ENCODE data around the gene IBA57. TPM values are rescaled to one million over a fixed set of nuclear protein-coding genes. Genes with fewer than 3 reads are reported as not detected.
A peak's percentile ranks its signal among the peaks of the same experiment; 100 is the strongest.

IBA57 gene
- total and polyA plus RNA-seq, 11 donors: 4.8 to 18.6 (median 11.8) TPM

DNA sequence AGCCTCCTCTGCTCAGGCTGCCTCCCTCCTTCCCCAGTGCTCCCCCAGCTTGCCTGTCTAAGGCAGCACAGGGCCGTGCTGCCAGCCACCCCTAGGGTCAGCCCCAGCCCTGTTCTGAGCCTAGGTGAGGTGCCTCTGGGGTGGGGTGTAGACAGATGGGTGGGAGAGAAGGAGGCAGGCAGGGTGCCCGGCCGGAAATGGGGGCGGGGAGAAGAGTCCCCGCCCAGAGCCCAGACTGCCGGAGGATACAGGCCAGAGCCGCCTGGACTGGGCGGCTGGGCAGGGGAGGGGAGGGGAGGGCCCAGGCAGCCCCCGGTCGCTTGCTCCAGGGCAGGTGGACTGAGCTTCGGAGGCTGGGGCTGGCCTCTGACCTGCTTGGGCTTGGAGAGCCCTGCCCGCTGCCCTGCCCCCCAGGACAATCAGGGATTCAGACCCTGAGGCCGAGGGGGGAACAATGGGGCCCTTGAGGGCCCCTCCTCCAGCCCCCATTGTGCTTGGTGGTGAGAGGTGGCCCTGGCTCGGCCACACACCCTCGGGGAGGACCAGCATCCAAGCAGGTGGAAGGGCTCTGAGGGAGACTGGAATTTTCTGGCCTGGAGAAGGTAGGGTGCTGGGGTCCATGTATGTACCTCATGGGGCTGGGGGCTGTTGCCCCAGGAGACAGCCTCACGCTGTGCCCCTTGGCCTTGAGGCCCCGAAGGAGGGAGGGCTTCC is 16.0 kb upstream of the IBA57 start, which contains the start of gene GJC2:
Gene GJC2, plus strand, starts transcription at position 525 of the 714 bp plus-strand sequence. CDS start 7,829 bp downstream, outside the sequence.
- Histone ChIP-seq H3K27me3 (no peaks in the 10 kb centered on the region), H3K27ac (peak within 1 kb of the TSS; percentile 60 to 97 (median 84)), H3K4me3 (peak within 1 kb of the TSS in 11 of 12 donors; percentile 5 to 51 (median 38)), H3K4me1 (peaks cover 16 to 62% (median 49%) of the 10 kb centered on the region in 12 donors), H3K36me3 (peaks cover 0 to 46% (median 27%) of the 10 kb centered on the region in 9 donors), H3K9me3 (no peaks in the 10 kb centered on the region)
- 21 to 53% (median 40%) methylated on average over 8 to 17 of the region's 17 CpGs for WGBS, 4 donors
- intact Hi-C loops (cut with DNase I): loop anchor here in 2 of 10 donors (2.0 kb wide), 1 partner anchor 13 kb away; no protein-coding TSS in a partner anchor
- ATAC-seq: peak in 3 of 4 donors; percentile 36 to 74 (median 66)
- TF ChIP-seq CTCF (IDR thresholded peaks at IDR 0.05) (no peak), POLR2A (IDR thresholded peaks at IDR 0.05) (peak in 1 of 2 donors; percentile 34)
- DNase-seq: peak in 4 of 5 donors; percentile 72 to 76 (median 74)

GRCh38 chr1:228150120-228150460 is 15.5 kb upstream of the IBA57 start:
- DNase-seq: peak in 2 of 5 donors; percentile 22 to 67
- intact Hi-C loops (cut with DNase I): no loop called here
- H3K27ac ChIP-seq: peak overlapping the region; percentile 60 to 97 (median 84)
- peak overlapping the region in 10 of 12 donors; percentile 5 to 51 (median 40) for H3K4me3 ChIP-seq
- H3K9me3 ChIP-seq: no peaks in the 10 kb centered on the region
- WGBS, 4 donors: 0 to 63% (median 57%) methylated on average over 1 to 7 of the region's 7 CpGs
- peak in 3 of 4 donors; percentile 0 to 9 (median 2) for ATAC-seq
- H3K36me3 ChIP-seq: peaks cover 0 to 44% (median 27%) of the 10 kb centered on the region in 9 donors
- H3K4me1 ChIP-seq: peaks cover 16 to 59% (median 45%) of the 10 kb centered on the region in 12 donors
- TF ChIP-seq CTCF (IDR thresholded peaks at IDR 0.05) (no peak), POLR2A (IDR thresholded peaks at IDR 0.05) (no peak)
- no peaks in the 10 kb centered on the region for H3K27me3 ChIP-seq

DNA sequence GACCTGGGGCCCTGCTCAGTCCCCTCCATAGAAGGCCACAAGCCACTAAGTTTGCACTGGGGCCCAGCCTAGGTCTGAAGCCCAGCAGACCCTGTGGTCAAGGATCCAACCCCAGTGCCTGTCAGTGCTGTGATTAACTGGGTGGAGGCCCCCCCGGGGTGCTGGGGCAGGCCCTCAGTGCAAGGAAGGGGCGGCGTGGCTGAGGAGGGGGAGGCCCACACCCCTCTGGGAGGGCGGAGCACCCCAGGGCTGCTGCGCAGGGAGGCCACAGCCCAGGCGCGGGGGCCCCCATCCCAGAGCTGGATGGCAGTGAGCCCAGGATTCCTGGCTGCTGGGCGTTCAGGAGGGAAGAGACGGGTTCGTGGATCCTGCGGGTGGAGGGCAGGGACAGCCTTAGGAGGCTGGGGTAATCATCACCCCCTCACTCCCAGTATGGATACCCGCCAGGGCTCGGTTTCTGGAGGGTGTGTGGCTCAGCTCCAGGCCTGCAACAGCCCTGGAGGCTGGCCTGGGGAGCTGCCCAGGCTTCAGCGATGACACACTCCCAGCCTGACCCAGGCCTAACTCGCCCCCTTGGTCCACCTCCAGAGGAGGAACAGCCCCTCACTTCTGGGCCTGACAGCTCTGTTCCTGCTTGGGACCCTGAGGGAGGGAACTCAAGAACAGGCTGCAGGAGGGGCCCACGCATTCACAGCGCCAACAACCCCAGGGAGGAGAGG is 15.0 kb upstream of the IBA57 start:
- H3K36me3 ChIP-seq: peaks cover 0 to 39% (median 25%) of the 10 kb centered on the region in 9 donors
- no peaks in the 10 kb centered on the region for H3K9me3 ChIP-seq
- DNase-seq (peak; percentile 68 to 79 (median 73)), ATAC-seq (peak; percentile 30 to 68 (median 62))
- WGBS, 4 donors: 17 to 92% (median 32%) methylated on average over 2 to 17 of the region's 17 CpGs
- H3K4me1 ChIP-seq: peaks cover 16 to 55% (median 43%) of the 10 kb centered on the region in 12 donors
- peak overlapping the region; percentile 60 to 97 (median 84) for H3K27ac ChIP-seq
- H3K4me3 ChIP-seq: peak overlapping the region in 9 of 12 donors; percentile 15 to 51 (median 42)
- intact Hi-C loops (cut with DNase I): no loop called here
- TF ChIP-seq POLR2A (IDR thresholded peaks at IDR 0.05) (no peak), CTCF (IDR thresholded peaks at IDR 0.05) (no peak)
- no peaks in the 10 kb centered on the region for H3K27me3 ChIP-seq
